Esophagus muscularis mucosa (tissue), 4 donors: ENCODE results near the gene SSRP1.

Experiments
- EP300 ChIP-seq: sonication (generic); formaldehyde crosslinking; IDR thresholded peaks from one replicate; pipeline ENCODE4 v1.6.1; 2017; ENCODE audit warnings: antibody characterized with exemption
- POLR2A ChIP-seq: fragments of 450-650 bp; IDR thresholded peaks from one replicate; pipeline ENCODE4 v1.6.1; 2017; ENCODE audit warnings: antibody characterized with exemption, moderate library complexity, mild to moderate bottlenecking, low read depth
- POLR2AphosphoS5 ChIP-seq, 2 donors: sonication (generic); formaldehyde crosslinking; IDR thresholded peaks; one replicate each; pipeline ENCODE4 v1.6.1; 2017; ENCODE audit warnings: antibody characterized with exemption in 2 of 2
- TF ChIP-seq, protein P1 (sequence below), 3 experiments: fragments of 200-600 bp in 2 of 3; fragments of 450-650 bp in 1 of 3; sonication (generic) in 2 of 3; IDR thresholded peaks; one replicate each; pipeline ENCODE4 v1.5.1; 2017 to 2019; ENCODE audit warnings: antibody characterized with exemption in 3 of 3, mild to moderate bottlenecking in 2 of 3, moderate library complexity in 1 of 3

DNA sequence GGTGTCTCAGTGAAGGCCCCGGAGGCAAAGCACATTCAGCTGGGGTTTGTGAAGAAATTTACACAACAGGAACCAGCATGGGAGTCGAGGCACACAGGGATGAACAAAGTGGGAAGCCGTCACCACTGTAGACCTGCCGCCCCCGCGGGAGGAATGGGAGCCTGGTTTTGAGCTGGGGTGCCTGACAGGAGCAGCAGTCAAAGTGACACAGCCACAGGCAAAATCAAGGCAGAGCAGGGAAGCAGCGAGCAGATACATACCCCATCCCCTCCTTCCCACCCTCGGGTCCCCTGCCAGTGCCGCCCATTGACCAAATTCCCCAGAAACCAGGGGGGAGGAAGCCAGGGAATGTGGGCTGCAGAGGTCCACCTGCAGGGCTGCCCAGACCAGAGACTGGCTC lies 23.3 kb upstream of the SSRP1 start:
- TF ChIP-seq, protein P1, sequence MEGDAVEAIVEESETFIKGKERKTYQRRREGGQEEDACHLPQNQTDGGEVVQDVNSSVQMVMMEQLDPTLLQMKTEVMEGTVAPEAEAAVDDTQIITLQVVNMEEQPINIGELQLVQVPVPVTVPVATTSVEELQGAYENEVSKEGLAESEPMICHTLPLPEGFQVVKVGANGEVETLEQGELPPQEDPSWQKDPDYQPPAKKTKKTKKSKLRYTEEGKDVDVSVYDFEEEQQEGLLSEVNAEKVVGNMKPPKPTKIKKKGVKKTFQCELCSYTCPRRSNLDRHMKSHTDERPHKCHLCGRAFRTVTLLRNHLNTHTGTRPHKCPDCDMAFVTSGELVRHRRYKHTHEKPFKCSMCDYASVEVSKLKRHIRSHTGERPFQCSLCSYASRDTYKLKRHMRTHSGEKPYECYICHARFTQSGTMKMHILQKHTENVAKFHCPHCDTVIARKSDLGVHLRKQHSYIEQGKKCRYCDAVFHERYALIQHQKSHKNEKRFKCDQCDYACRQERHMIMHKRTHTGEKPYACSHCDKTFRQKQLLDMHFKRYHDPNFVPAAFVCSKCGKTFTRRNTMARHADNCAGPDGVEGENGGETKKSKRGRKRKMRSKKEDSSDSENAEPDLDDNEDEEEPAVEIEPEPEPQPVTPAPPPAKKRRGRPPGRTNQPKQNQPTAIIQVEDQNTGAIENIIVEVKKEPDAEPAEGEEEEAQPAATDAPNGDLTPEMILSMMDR (IDR thresholded peaks at IDR 0.05): no peak
- no peak for TF ChIP-seq POLR2AphosphoS5 (IDR thresholded peaks at IDR 0.05)
- TF ChIP-seq POLR2A: no peak
- TF ChIP-seq EP300: no peak
